Activated CD4-positive, alpha-beta T cell treated with anti-CD3 and anti-CD28 coated beads, Interleukin-2, amount 10 ng/mL, durations not matched to agents 24 days and 14 days (primary cell): ENCODE measurements around the gene SGSM2. TPM values are rescaled to one million over a fixed set of nuclear protein-coding genes. Genes with fewer than 3 reads are reported as not detected.
"Not testable (repeated sequence)": the region's sequence is repeated elsewhere in the genome, so short reads cannot be mapped to it uniquely, and the experiment has no call there.

Experiments used
- DNase-seq: peaks from one replicate; pipeline ENCODE4 v3.0.0; 2022
- H3K27ac Mint-ChIP-seq: one replicate; pipeline ENCODE4 v1.8.0; 2022; ENCODE audit warnings: mild to moderate bottlenecking, mixed read lengths
- H3K27me3 Mint-ChIP-seq: one replicate; pipeline ENCODE4 v1.8.0; 2022; ENCODE audit warnings: mixed read lengths
- H3K36me3 Mint-ChIP-seq: one replicate; pipeline ENCODE4 v1.8.0; 2022; ENCODE audit warnings: low read depth, mild to moderate bottlenecking, mixed read lengths
- H3K4me1 Mint-ChIP-seq: one replicate; pipeline ENCODE4 v1.8.0; 2021; ENCODE audit warnings: mixed read lengths
- H3K4me3 Mint-ChIP-seq: one replicate; pipeline ENCODE4 v1.8.0; 2022; ENCODE audit warnings: mild to moderate bottlenecking, moderate library complexity, mixed read lengths
- H3K9me3 Mint-ChIP-seq: one replicate; pipeline ENCODE4 v1.8.0; 2021; ENCODE audit warnings: mixed read lengths
- intact Hi-C: fragments of 100-400 bp; cut with micrococcal nuclease; formaldehyde crosslinking; loops from one replicate; pipeline ENCODE4 v1.15.1; 2023
- total RNA-seq: library from RNA; stranded (reverse); gene quantifications from 2 replicates; pipeline ENCODE4 v1.2.3, GENCODE V29; 2022

The SGSM2 gene
- total RNA-seq, 1 donor from 2014 or later, result 49.7 TPM

DNA sequence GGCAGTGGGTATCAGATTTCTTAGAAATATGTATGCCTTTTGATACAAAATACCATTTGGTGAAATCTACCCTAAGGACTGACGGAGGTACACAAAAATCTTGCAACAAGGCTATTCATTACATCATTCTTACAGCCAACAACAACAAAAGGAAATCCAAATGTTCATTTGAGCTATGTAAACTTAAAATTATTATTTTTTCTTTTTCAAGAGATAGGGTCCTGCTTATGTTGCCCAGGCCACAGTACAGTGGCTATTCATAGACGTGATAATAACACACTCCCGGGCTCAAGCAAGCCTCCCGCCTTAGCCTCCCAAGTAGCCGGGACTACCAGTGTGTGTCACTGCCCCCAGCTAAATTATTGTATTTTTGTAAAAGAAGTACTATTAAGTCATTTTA lies 24.6 kb upstream of the SGSM2 start:
- no peak overlapping the region for H3K27ac Mint-ChIP-seq
- no peak overlapping the region for H3K4me3 Mint-ChIP-seq
- no peaks in the 10 kb centered on the region for H3K9me3 Mint-ChIP-seq
- intact Hi-C loops, result no loop called here
- H3K27me3 Mint-ChIP-seq, result no peaks in the 10 kb centered on the region
- peaks cover 4% of the 10 kb centered on the region for H3K4me1 Mint-ChIP-seq
- H3K36me3 Mint-ChIP-seq, result peaks cover 3% of the 10 kb centered on the region
- no peak for DNase-seq

DNA sequence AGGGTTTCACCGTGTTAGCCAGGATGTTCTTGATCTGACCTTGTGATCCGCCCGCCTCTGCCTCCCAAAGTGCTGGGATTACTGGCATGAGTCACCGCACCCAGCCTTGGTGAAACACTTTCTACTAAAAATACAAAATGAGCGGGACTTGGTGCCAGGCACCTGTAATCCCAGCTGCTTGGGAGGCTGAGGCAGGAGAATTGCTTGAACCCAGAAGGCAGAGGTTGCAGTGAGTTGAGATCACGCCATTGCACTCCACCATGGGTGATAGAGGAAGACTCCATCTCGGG lies 20.4 kb upstream of the SGSM2 start:
- H3K27ac Mint-ChIP-seq, DNase-seq, intact Hi-C loops, H3K4me3 Mint-ChIP-seq, H3K27me3 Mint-ChIP-seq, H3K4me1 Mint-ChIP-seq, H3K9me3 Mint-ChIP-seq: not testable (repeated sequence)
- peaks cover 19% of the 10 kb centered on the region for H3K36me3 Mint-ChIP-seq

GRCh38 chr17:2317796-2318195 lies 19.5 kb upstream of the SGSM2 start:
- no peak overlapping the region for H3K27ac Mint-ChIP-seq
- intact Hi-C loops, result no loop called here
- H3K36me3 Mint-ChIP-seq, result peaks cover 25% of the 10 kb centered on the region
- no peaks in the 10 kb centered on the region for H3K27me3 Mint-ChIP-seq
- peaks cover 2% of the 10 kb centered on the region for H3K4me1 Mint-ChIP-seq
- H3K9me3 Mint-ChIP-seq, result no peaks in the 10 kb centered on the region
- H3K4me3 Mint-ChIP-seq, result no peak overlapping the region
- DNase-seq, result no peak

DNA sequence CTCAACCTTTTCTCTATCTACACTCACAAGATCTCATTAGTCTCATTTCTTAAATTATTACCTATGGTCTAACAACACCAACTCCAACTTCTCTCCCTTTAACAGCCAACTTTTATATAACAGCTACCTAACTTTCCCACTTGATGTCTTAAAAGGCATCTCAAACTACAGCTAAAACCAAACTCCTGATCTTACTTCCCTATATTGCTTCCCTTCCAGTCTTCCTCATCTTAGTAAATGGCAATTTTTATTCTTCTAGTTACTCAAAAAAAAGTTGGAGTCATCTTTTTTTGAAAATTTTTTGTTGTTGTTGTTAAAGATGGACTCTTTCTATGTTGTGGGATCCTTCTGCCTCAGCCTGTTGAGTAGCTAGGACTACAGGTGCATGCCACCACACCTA lies 18.2 kb upstream of the SGSM2 start:
- intact Hi-C loops, result no loop called here
- Mint-ChIP-seq H3K36me3 (peaks cover 38% of the 10 kb centered on the region), H3K27ac (no peak overlapping the region), H3K27me3 (no peaks in the 10 kb centered on the region), H3K4me1 (peaks cover 2% of the 10 kb centered on the region), H3K4me3 (no peak overlapping the region), H3K9me3 (no peaks in the 10 kb centered on the region)
- DNase-seq, result no peak

GRCh38 chr17:2321399-2321798 lies 15.9 kb upstream of the SGSM2 start:
- intact Hi-C loops, result no loop called here
- peaks cover 2% of the 10 kb centered on the region for H3K4me1 Mint-ChIP-seq
- no peak overlapping the region for H3K4me3 Mint-ChIP-seq
- no peaks in the 10 kb centered on the region for H3K27me3 Mint-ChIP-seq
- H3K36me3 Mint-ChIP-seq, result peaks cover 54% of the 10 kb centered on the region
- H3K9me3 Mint-ChIP-seq, result no peaks in the 10 kb centered on the region
- no peak for DNase-seq
- H3K27ac Mint-ChIP-seq, result no peak overlapping the region

DNA sequence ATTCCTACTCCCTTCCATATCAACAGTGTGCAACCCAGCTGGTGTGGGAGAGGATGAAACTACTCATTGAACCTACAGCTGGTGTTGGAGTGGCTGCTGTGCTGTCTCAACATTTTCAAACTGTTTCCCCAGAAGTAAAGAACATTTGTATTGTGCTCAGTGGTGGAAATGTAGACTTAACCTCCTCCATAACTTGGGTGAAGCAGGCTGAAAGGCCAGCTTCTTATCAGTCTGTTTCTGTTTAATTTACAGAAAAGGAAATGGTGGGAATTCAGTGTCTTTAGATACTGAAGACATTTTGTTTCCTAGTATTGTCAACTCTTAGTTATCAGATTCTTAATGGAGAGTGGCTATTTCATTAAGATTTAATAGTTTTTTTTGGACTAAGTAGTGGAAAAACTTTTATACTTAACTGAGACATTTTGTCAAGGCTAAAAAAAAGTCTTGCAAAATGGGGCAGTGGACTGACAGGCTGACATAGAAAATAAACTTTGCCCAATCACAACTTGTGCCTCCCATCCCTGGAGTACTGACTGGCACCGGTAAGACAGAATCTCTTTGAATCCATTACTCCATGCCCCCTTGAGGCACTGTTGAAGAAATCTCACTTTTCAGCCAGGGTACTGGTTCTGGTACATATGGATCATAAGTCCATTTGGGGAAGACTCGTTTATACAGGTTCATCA lies 13.5 kb upstream of the SGSM2 start:
- Mint-ChIP-seq H3K9me3 (no peaks in the 10 kb centered on the region), H3K4me3 (no peak overlapping the region), H3K27me3 (no peaks in the 10 kb centered on the region), H3K27ac (no peak overlapping the region), H3K4me1 (peaks cover 2% of the 10 kb centered on the region), H3K36me3 (peaks cover 63% of the 10 kb centered on the region)
- no peak for DNase-seq
- intact Hi-C loops, result no loop called here

- DNase-seq, result no peak
- intact Hi-C loops, result no loop called here
- Mint-ChIP-seq H3K4me3 (no peak overlapping the region), H3K27me3 (no peaks in the 10 kb centered on the region), H3K27ac (no peak overlapping the region), H3K36me3 (peaks cover 23% of the 10 kb centered on the region), H3K9me3 (no peaks in the 10 kb centered on the region), H3K4me1 (peaks cover 15% of the 10 kb centered on the region)
Measured at GRCh38 chr17:2331303-2331702, 6.0 kb upstream of the SGSM2 start.

- Mint-ChIP-seq H3K4me1 (peaks cover 14% of the 10 kb centered on the region), H3K9me3 (no peaks in the 10 kb centered on the region), H3K4me3 (no peak overlapping the region), H3K27ac (peak overlapping the region; percentile 96), H3K36me3 (no peaks in the 10 kb centered on the region), H3K27me3 (no peaks in the 10 kb centered on the region)
- intact Hi-C loops, result loop anchor here (1.0 to 2.0 kb wide), 6 partner anchors 18 to 281 kb away; partner anchors contain the start of genes HIC1, METTL16 and MNT
- DNase-seq, result no peak
Measured at GRCh38 chr17:2335726-2336214, 1.5 kb upstream of the SGSM2 start.

- Mint-ChIP-seq H3K4me3 (no peak within 1 kb of the TSS), H3K9me3 (no peaks in the 10 kb centered on the region), H3K36me3 (no peaks in the 10 kb centered on the region), H3K27me3 (no peaks in the 10 kb centered on the region), H3K4me1 (peaks cover 14% of the 10 kb centered on the region), H3K27ac (peak within 1 kb of the TSS; percentile 96)
- intact Hi-C loops, result loop anchor here (1.0 to 2.0 kb wide), 6 partner anchors 17 to 282 kb away; partner anchors contain the start of genes HIC1, METTL16 and MNT
- peak; percentile 98 for DNase-seq
Measured at GRCh38 chr17:2336215-2336851, 968 bp upstream of the SGSM2 start, which contains the start of gene TSR1. Gene TSR1 (minus strand): TSS chr17:2336457. CDS start chr17:2336427, 30 bp downstream.

- H3K27ac Mint-ChIP-seq, result peak overlapping the region; percentile 71
Measured at GRCh38 chr17:2337544-2338314, 428 bp downstream of the SGSM2 start.

DNA sequence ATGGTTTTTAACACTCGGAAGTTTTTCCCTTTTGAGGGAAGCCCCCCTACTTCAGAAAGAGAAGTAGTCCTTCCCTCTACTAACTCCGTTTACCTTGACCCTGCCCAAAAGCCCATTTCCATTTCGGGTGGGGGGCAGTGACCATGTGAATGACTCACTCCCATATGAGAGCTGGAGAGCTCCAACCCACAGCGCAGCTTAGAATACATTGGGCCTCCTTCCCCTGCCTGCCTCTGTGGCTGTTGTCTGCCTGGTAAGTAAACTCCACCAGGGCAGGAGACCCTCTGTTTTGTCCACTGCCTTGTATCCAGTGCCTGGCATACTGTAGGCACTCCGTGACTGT lies 985 bp downstream of the SGSM2 start:
- Mint-ChIP-seq H3K4me1 (peaks cover 18% of the 10 kb centered on the region), H3K27ac (peak overlapping the region; percentile 71), H3K4me3 (peak overlapping the region; percentile 81), H3K27me3 (no peaks in the 10 kb centered on the region), H3K36me3 (peaks cover 5% of the 10 kb centered on the region), H3K9me3 (no peaks in the 10 kb centered on the region)
- intact Hi-C loops, result no loop called here
- peak; percentile 63 for DNase-seq

More at GRCh38 chr17:2337544-2338314, 428 bp downstream of the SGSM2 start:
- peaks cover 14% of the 10 kb centered on the region for H3K4me1 Mint-ChIP-seq
- peaks cover 4% of the 10 kb centered on the region for H3K36me3 Mint-ChIP-seq
- peak overlapping the region; percentile 81 for H3K4me3 Mint-ChIP-seq
- peak; percentile 89 for DNase-seq
- no peaks in the 10 kb centered on the region for H3K27me3 Mint-ChIP-seq
- intact Hi-C loops, result loop anchor here (2.0 kb wide), 3 partner anchors 55 to 283 kb away; partner anchors contain the start of genes HIC1 and MNT
- no peaks in the 10 kb centered on the region for H3K9me3 Mint-ChIP-seq

GRCh38 chr17:2343421-2343820 lies 6.1 kb downstream of the SGSM2 start:
- H3K9me3 Mint-ChIP-seq, result no peaks in the 10 kb centered on the region
- H3K36me3 Mint-ChIP-seq, result peaks cover 12% of the 10 kb centered on the region
- no peak for DNase-seq

GRCh38 chr17:2344528-2344927 lies 7.2 kb downstream of the SGSM2 start:
- Mint-ChIP-seq H3K4me3 (no peak overlapping the region), H3K9me3 (no peaks in the 10 kb centered on the region), H3K36me3 (peaks cover 13% of the 10 kb centered on the region), H3K27me3 (no peaks in the 10 kb centered on the region), H3K4me1 (peaks cover 4% of the 10 kb centered on the region), H3K27ac (no peak overlapping the region)
- intact Hi-C loops, result no loop called here
- DNase-seq, result no peak

More at GRCh38 chr17:2343421-2343820, 6.1 kb downstream of the SGSM2 start:
- Mint-ChIP-seq H3K4me3 (no peak overlapping the region), H3K27me3 (no peaks in the 10 kb centered on the region), H3K4me1 (peaks cover 6% of the 10 kb centered on the region), H3K27ac (no peak overlapping the region)
- intact Hi-C loops, result no loop called here

DNA sequence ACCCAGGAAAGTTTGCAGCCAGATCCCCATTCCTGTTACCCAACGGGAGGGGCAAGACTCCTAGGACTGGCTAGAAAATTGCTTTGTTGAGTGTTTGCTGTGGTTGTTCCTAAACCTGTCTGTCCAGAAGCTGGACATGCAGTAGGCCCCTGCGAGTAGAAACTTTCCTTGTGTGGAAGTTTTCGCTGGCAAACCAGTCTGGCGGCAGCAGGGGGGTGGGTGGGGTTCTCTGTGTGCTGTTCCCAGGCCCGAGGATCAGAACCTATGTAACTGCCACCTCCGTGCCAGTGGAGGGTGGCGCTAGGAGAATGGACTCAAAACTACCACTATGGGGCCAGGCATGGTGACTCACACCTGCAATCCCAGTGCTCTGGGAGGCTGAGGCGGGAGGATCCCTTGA lies 9.2 kb downstream of the SGSM2 start:
- no peak overlapping the region for H3K4me3 Mint-ChIP-seq
- no peak for DNase-seq
- H3K36me3 Mint-ChIP-seq, result peaks cover 13% of the 10 kb centered on the region
- intact Hi-C loops, result no loop called here
- no peaks in the 10 kb centered on the region for H3K9me3 Mint-ChIP-seq
- H3K27ac Mint-ChIP-seq, result no peak overlapping the region
- peaks cover 4% of the 10 kb centered on the region for H3K4me1 Mint-ChIP-seq
- no peaks in the 10 kb centered on the region for H3K27me3 Mint-ChIP-seq
